Endometrial microvascular endothelial cells (primary cell): Measurements from ENCODE around the gene KCNB1. TPM values are rescaled to one million over a fixed set of nuclear protein-coding genes. Genes with fewer than 3 reads are reported as not detected.
"Not testable (repeated sequence)": the region's sequence is repeated elsewhere in the genome, so short reads cannot be mapped to it uniquely, and the experiment has no call there.

Experiments used
- in situ Hi-C: cut with HindIII; loops from 2 replicates; pipeline ENCODE4 v1.10.0; 2017; ENCODE audit warnings: low sequenced_read_pairs, low pct_unique_long_range_greater_than_20kb; ENCODE audit errors: inconsistent ontology term
- total RNA-seq: library from RNA; depleted of rRNA; stranded (reverse); fragments of >200 nt; gene quantifications from one replicate; pipeline ENCODE4 v1.2.3, GENCODE V29; 2015; ENCODE audit errors: inconsistent ontology term

The KCNB1 gene
- total RNA-seq, 1 donor from 2014 or later, result not detected

GRCh38 chr20:49319208-49319809 is 163.2 kb downstream of the KCNB1 start:
- in situ Hi-C loops, result no loop called here

- in situ Hi-C loops, result no loop called here
Measured at GRCh38 chr20:49318430-49319207, 163.8 kb downstream of the KCNB1 start.

- in situ Hi-C loops, result no loop called here
Measured at GRCh38 chr20:49318091-49318429, 164.4 kb downstream of the KCNB1 start.

GRCh38 chr20:49316704-49317103 is 165.8 kb downstream of the KCNB1 start:
- in situ Hi-C loops, result no loop called here

GRCh38 chr20:49315580-49315979 is 166.9 kb downstream of the KCNB1 start:
- in situ Hi-C loops, result no loop called here

GRCh38 chr20:49314052-49314451 is 168.4 kb downstream of the KCNB1 start:
- in situ Hi-C loops, result not testable (repeated sequence)

Other genes with a start within 250 kb of the KCNB1 start
- 31.6 TPM for gene ZNFX1, start 204.6 kb downstream of the KCNB1 start, total RNA-seq
- 1.5 TPM for gene PTGIS, start 85.5 kb upstream of the KCNB1 start, total RNA-seq
- 30.7 TPM for gene B4GALT5, start 231.2 kb upstream of the KCNB1 start, total RNA-seq